Fibroblast of lung (primary cell): ENCODE measurements around the gene ANKEF1.

Source experiments
- CTCF ChIP-seq, 2 donors: IDR thresholded peaks in 1 of 2; conservative IDR thresholded peaks in 1 of 2; 1 replicate in 1 of 2; 2 replicates in 1 of 2; pipeline ENCODE4 v1.5.1; 2011 to 2012; ENCODE audit warnings: low read length in 2 of 2, control low read depth in 1 of 2, inconsistent platforms in 1 of 2, low read depth in 1 of 2, mild to moderate bottlenecking in 1 of 2
- EZH2 ChIP-seq: IDR thresholded peaks from 2 replicates; pipeline ENCODE4 v1.5.1; 2012; ENCODE audit warnings: low read length, control low read depth, mild to moderate bottlenecking; ENCODE audit errors: missing control alignments

GRCh38 chr20:10096790-10097189, 62.0 kb downstream of the ANKEF1 start:
- no peak for TF ChIP-seq CTCF (conservative IDR thresholded peaks at IDR 0.05 in 1 of 2, IDR thresholded peaks at IDR 0.05 in 1 of 2; ENCODE audit: low read depth in 1 of 2, low read length in 2 of 2)
- no peak for TF ChIP-seq EZH2
